ENCODE results near the gene SUPT6H.
A peak's percentile ranks its signal among the peaks of the same experiment; 100 is the strongest.
"Not testable (repeated sequence)": the region's sequence is repeated elsewhere in the genome, so short reads cannot be mapped to it uniquely, and the experiment has no call there.

SUPT6H gene

DNA sequence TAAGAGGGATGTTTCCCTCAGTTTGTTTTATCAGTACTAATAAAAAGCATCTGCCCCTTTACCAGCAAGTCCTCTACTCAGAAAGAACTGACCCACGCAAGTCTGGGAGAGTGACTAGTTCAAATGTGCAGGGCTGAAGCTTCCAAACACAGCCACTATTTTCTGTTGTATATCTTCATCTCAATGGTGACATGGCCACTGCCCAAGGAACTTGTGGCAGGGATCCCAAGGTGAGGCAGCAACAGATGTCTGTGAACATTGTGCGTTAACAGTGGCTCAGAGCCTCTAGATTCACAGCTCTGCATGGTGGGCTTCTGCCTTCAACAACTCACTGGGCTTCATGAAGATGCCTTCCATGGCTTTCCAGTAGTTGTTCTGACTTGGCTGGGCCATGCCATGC is 13.3 kb upstream of the SUPT6H start:
- no peak for DNase-seq (ENCODE audit: low spot score)

DNA sequence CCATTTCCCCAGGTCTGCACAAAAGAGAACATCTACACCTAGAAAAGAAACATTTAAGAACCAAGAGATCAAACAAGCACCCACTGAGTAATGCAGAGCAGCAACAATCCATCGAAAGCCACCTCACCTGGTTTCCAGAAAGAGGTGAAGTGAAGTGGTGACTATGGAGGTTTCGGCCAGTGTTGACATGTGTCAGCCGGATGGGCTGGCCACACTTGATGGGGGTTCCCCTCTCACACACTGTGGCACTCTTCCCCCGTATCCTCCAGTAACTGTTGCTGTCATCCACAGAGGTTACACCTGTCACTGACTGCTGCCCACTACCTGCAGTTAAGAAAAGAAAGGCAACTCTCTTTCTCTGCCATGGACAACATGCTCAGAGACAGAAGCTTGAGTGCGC is 6.8 kb upstream of the SUPT6H start:
- DNase-seq (ENCODE audit: low spot score) = no peak

DNA sequence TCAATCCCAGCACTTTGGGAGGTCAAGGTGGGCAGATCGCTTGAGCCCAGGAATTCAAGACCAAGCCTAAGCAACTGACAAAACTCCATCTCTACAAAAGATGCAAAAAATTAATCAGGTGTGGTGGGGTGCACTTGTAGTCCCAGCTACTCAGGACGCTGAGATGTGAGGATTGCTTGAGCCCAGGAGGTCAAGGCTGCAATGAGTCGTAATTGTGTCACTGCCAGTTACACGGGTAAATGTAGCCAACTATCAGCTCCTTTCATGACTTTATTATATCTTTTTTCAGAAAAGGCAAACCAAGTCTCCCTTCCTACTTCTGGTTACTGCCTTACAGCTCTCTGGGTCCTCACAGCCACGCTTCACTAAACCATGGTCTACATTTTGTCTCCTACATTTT is 4.2 kb upstream of the SUPT6H start:
- no peak for DNase-seq (ENCODE audit: low spot score)

DNA sequence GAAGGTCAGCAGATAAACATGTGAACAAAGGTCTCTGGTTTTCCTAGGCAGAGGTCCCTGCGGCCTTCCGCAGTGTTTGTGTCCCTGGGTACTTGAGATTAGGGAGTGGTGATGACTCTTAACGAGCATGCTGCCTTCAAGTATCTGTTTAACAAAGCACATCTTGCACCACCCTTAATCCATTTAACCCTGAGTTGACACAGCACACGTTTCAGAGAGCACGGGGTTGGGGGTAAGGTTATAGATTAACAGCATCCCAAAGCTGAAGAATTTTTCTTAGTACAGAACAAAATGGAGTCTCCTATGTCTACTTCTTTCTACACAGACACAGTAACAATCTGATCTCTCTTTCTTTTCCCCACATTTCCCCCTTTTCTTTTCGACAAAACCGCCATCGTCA is 3.7 kb upstream of the SUPT6H start:
- not testable (repeated sequence) for DNase-seq (ENCODE audit: low spot score)

DNA sequence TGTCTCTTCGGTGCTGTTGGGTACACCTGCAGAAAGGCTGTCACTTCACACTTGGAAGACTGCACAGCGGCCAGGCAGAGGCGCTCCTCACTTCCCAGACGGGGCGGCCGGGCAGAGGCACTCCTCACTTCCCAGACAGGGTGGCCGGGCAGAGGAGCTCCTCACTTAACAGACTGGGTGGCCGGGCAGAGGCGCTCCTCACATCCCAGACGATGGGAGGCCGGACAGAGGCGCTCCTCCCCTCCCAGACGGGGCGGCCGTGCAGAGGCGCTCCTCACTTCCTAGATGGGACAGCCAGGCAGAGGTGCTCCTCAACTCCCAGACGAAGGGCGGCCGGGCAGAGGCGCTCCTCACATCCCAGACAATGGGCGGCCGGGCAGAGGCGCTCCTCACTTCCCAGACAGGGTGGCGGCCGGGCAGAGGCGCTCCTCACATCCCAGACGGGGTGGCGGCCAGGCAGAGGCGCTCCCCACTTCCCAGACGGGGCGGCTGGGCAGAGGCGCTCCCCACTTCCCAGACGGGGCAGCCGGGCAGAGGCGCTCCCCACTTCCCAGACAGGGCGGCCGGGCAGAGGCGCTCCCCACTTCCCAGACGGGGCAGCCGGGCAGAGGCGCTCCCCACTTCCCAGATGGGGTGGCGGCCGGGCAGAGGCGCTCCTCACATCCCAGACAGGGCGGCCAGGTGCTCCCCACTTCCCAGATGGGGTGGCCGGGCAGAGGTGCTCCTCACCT is 3.1 kb upstream of the SUPT6H start:
- DNase-seq (ENCODE audit: low spot score) = not testable (repeated sequence)

DNA sequence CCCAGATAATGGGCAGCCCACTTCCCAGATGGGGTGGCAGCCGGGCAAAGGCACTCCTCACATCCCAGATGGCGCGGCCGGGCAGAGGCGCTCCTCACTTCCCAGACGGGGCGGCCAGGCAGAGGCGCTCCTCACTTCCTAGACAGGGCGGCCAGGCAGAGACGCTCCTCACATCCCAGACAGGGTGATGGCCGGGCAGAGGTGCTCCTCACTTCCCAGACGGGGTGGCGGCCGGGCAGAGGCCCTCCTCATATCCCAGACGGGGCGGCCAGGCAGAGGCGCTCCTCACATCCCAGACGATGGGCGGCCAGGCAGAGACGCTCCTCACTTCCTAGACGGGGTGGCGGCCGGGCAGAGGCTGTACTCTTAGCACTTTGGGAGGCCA is 2.5 kb upstream of the SUPT6H start:
- not testable (repeated sequence) for DNase-seq (ENCODE audit: low spot score)

DNA sequence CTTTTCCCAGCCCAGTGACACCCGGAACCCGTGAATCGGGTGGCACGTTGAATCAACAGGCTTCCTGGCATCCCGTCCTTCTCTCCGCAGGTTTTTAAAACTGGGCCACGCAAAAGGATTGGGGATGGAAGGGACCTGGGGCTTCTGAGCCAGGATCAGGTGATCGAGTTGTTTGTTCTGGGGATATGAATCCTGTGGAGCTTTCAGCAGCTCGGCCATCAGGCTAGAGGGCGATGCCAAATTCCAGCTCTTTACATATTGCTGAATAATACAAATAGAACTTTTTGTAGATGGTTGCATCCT is 473 bp downstream of the SUPT6H start:
- no peak for DNase-seq (ENCODE audit: low spot score)

DNA sequence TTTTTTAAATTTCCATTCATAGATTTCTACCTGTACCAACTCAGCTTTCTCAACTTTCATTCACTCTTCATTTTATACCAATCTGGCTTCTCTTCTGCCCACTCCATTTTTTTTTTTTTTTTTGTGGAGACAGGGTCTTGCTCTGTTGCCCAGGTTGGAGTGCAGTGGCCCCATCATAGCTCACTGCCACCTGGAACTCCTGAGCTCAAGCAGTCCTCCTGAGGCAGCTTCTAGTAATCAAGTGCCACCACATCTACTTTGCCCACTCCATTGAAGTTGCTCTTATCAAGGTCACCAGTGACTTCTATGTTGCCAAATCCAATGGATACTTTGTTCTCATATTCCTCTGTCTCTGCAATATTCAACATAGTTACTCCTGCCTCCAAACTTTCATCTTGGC is 1.7 kb downstream of the SUPT6H start:
- DNase-seq (ENCODE audit: low spot score) = no peak

DNA sequence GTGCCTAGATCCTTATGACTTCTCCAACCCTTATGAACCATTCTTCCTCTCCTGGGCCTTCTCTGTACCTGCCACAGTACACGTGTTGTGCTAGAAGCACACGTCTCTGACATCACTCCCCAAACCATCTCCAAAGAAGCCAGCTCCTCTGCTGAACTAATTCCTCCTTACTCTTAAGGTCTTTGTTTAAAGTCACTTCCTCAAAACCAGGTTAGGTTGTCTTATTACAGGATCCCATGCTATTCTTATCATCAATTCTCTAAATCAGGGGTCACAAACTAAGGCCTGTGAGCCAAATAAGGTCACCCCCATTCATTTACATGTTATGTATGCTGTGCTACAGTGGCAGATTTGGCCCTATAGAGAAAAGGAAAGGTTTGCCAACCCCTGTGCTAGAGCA is 4.0 kb downstream of the SUPT6H start:
- no peak for DNase-seq (ENCODE audit: low spot score)

DNA sequence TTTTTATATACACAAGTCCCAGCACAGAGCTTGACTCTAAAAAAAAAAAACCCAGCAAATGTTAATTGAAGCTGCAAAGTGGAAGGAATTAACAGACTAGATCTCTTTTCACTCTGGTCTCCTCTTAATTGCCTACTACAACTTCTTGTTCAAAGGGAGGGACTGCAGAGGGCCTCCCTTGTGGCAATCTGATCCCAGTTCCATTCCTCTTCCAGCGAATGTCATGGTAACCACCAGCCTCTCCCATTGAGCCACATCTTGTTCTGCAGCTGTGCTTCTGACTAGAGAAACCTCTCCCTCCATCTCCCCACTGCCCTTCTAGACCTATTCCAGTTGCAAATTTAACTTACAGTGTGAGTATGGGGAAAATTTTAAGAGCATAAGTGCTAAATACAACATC is 5.9 kb downstream of the SUPT6H start:
- DNase-seq (ENCODE audit: low spot score) = peak; percentile 55

DNA sequence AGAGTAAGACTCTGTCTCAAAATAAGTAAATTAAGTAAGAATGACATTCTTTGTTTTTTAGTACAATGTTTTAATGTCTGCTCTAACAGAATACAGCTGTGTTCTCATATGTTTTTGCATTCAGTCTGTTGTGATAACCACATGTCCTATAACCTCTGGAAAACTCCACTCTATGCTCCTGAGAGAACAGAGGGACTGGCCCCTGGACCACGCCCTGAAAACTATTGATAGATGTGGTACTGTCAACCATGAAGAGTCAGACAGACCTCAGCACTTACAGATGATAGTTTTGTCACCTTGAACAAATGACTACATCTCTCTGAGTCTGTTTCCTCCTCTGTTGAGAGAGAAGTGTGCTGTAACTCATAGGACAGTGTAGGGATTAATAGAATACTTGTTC is 7.9 kb downstream of the SUPT6H start:
- DNase-seq (ENCODE audit: low spot score) = no peak

DNA sequence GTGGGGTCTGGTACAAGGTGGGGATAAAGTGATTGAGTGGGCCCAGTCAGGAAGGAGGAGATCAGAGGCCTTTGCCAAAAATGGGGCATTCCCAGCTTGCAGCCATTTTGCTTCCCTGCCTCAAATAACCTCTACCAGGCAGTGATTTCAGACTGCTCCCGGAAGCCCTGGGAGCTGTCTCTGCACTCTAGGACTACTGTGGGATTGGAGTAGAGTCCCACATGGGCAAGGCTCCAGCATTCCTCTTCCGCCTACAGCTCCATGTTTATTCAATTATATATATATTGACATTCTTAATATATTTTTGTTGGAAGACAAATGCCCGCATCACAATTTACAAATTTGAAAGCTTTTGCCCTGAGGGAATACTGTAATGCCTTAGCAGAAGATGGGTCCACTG is 13.5 kb downstream of the SUPT6H start:
- DNase-seq (ENCODE audit: low spot score) = no peak

DNA sequence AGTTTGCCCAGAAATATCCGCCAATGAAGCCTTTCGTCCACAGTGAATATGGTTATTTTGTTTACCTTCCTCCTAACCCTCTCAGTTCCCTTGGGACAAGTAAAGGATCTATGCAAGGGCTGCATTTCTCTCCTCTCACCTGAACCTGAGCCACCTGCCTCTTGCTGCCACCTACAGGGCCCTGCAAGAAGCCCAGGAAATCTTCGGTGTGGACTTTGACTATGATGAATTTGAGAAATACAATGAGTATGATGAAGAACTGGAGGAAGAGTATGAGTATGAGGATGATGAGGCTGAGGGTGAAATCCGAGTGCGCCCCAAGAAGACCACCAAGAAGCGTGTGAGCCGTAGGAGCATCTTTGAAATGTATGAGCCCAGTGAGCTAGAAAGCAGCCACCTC is 14.0 kb downstream of the SUPT6H start:
- no peak for DNase-seq (ENCODE audit: low spot score)

DNA sequence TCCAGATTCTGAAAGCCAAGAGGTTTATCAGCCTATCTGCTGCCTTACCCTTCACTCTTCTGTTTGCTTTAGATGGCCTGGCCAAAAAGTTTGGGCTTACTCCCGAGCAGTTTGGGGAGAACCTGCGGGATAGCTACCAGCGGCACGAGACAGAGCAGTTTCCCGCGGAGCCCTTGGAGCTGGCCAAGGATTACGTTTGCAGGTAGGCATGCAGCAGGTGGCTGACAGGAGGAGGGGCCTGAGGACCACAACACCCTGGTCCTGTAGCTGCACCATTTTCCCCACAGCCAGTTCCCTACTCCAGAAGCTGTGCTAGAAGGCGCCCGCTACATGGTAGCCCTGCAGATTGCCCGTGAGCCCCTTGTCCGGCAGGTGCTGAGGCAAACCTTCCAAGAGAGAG is 20.6 kb downstream of the SUPT6H start:
- DNase-seq (ENCODE audit: low spot score) = no peak

DNA sequence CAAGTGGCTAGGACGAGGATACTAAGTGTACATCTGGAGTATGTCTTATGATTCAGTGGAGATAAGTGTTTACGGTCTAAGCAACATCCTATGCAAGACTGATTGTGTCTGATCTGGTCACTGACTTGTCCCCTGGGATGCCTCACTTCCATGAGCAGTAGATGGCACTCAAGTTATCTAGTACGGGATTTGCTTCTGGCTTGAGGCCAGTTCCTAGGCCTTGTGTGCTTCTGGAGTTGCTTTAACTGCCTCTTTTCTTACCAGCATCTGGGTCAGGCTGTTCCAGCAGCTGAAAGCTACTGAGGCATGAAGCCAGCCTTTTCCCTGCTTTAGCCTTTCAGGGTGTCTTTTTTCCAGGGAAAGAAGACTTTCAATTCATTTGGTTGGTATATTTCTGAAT is 23.0 kb downstream of the SUPT6H start:
- no peak for DNase-seq (ENCODE audit: low spot score)

DNA sequence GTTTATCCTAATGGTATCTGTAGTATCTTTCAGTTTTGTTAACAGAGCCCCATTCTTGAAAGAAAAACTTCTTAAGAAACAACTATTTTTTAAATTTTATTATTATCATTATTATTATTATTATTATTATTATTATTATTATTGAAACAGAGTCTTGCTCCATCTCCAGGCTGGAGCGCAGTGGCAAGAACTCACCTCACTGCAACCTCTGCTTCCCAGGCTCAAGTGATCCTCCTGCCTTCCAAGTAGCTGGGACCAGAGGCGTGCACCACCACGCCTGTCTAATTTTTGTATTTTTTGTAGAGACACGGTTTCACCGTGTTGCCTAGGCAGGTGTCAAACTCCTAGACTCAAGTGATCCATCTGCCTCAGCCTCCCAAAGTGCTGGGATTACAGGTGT is 23.4 kb downstream of the SUPT6H start:
- no peak for DNase-seq (ENCODE audit: low spot score)

DNA sequence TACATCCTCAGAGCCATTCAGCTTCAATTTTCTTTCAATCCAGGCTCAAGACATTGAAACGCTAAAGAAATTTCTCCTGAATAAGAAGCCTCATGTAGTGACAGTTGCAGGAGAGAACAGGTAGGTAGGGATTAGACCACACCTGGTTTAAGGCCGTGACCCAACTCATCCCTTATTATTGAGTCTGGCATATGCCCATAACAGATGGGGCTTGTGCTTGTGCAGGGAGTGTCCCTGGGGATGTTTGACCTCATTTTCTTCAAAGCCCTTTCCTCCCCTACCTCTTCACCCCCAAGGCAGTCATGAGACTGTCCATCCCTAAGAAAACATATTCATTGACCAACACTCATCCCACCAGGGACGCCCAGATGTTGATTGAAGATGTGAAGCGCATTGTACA is 24.3 kb downstream of the SUPT6H start:
- DNase-seq (ENCODE audit: low spot score) = no peak

DNA sequence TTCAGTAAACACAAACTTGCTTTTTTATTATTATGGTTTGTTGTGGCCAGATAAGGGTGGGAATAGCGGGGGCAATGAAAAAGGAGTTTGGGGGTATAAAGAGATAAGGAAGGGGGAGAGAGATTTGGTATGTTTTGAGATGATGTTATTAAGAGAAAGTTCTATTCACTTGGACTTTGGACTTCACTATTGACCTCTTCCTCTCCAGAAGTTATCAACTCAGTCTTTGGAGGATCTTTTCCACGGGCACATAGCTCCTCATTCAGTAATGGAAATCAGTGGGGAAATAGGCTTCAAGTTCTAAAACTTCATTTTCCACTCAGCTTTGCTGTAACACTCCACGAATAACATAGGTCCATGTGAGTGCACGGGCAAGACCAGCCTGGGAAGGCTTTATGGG is 26.5 kb downstream of the SUPT6H start:
- no peak for DNase-seq (ENCODE audit: low spot score)

DNA sequence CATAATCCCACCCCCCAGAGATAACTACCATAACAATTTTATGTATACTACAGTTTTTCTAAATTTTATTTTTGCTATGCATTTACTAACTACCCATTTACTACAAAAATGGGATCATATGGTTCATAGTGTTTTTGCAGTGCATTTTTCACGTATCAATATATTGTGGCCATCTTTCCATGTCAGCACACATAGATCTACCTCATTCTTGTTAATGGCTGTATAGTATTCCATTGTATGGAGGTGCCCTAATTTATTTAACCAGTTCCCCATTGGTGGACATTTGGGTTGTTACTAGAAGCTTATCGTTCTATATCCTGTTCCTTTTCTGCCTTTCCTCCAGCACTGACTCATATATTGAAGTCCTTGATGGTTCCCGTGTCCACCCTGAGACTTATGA is 27.0 kb downstream of the SUPT6H start:
- no peak for DNase-seq (ENCODE audit: low spot score)

DNA sequence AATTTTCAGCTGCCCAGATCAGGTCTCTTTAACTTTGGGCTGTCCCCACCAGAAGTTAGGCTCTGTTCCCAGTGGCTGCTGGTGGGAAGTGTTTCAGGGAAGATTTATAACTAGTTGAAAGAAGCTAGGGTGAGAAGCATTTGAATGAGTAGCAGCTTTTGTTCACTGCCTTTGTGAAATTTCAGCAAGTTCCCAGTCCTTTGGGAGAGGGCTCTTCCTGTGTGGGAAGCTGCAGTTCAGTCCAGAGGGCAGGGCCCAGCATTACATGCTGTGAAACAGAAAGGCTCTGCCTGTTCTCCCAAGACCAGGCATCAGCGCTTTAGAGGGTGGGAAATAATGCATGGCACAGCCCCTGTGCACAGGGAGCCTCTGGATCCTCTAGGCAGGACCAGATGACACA is 31.9 kb downstream of the SUPT6H start:
- DNase-seq (ENCODE audit: low spot score) = no peak

DNA sequence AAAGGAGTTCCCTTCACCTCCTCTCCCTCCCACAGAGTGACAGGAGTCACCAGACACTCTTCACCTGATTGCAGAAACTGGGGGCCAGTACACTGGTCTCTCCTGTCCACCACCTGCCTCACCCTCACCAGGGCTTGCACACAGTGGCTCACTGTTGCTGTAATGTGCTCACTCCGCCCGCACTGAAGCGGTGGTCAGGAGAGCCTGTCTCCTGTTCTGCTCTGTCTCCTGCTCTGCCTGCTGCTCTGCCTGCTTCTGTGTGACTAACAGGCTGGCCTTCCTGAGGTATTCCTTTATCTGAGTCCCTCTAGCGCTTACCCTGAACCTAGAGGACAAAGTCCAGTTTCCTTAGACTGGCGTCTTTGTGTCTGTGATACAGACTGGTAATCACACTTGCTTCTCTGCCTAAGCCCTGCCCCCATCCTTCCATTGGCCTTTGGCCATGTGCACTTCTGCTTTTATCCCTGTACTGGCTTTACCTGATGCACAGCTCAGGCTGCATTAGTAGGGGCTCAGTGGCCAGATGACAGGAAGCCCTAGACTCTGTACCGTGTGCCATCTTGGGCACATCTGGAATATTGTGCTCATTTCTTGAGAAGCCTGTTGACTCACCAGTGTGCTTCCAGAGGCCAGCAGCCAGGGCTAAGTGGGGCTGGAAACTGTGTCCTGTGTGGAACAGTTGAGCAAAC is 36.4 kb downstream of the SUPT6H start:
- no peak for DNase-seq (ENCODE audit: low spot score)

DNA sequence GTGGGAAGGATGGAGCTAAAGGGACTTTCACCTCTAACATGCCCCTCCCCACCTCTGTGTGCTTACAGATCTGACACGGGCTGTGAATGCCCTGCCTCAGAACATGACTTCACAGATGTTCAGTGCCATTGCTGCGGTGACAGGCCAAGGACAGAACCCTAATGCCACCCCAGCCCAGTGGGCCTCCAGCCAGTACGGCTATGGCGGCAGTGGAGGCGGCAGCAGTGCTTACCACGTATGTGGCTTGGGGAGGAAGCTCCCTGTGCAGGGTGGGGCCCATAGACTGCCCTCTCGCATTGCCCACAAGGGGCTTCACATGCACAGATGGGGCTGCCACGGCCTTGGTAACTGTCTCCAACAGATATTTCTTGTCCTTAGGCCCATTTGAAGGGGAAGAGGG is 38.3 kb downstream of the SUPT6H start:
- no peak for DNase-seq (ENCODE audit: low spot score)

DNA sequence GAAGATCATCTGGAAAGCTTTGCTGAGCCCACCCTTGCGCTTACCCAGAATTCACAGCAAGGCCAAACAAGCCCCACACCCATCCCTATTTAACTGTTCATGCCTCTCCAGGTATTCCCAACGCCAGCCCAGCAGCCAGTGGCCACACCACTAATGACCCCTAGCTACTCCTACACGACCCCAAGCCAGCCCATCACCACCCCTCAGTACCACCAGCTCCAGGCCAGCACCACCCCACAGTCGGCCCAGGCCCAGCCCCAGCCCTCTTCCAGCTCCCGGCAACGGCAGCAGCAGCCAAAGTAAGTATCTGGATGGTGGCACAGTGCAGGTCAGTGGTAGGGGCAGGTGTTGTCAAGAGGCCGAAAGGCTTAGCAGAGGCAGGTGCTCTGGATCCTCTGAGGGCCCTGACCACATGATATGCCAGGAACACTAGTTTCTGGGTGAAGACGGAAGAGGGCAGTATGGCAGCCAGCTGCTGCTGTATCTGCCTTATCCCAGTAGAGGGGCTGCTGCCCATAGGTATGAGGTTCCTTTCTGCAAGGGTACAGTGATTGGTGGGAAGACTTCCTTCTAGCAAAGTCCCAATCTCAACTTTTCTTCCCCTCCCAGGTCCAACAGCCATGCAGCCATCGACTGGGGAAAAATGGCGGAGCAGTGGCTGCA is 39.0 kb downstream of the SUPT6H start:
- DNase-seq (ENCODE audit: low spot score) = no peak
